GM18873 (cell line): Measurements from ENCODE around the gene ADIG.

Experiments
- ATAC-seq: cut with Tn5 transposase; IDR thresholded peaks from one replicate; pipeline ENCODE4 v1.9.1; 2021; ENCODE audit warnings: mild to moderate bottlenecking, moderate library complexity, moderate number of reproducible peaks; ENCODE audit not compliant: unreplicated experiment, low FRiP score

The ADIG gene

DNA sequence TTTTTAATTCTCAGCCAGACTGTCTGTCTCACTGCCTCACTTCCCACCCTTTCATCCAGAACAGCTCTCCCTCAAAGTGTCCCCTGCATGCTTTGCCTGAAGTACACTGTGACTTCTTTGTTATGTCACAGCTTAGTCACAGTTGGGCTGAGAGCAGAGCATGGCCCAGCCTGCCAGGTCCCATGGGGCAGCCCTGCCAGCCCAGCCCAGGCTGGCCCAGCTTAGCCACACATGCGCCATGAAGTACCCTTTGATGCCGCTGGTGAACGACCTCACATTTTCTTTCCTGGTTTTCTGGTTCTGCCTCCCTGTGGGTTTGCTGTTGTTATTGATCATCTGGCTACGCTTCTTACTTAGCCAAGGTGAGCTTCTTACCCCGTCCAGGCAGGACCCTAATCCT lies at the start of gene ADIG:
ADIG (plus strand) TSS at position 185 of the 400 bp plus-strand sequence; CDS start at position 239, 54 bp downstream.
- no peak for ATAC-seq

DNA sequence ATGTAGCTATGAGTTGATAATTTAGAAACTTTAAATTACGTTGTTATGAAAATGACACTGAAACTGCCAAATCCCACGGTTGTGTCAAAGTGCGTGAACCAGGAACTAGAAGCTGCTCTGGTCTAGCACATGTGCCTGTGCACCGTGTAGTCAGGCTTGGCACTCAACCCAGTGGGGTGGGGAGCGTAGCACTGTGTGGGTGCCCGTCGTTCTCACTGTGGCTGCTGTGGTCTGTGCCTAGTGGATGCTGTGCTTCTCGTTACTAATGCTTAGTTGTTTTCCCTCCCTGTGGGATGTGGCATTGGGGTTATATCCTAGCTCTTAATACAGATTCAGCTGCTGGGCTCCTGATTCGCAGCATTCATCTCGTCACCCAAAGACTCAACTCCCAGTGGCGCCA lies 46.2 kb upstream of the ADIG start:
- no peak for ATAC-seq

DNA sequence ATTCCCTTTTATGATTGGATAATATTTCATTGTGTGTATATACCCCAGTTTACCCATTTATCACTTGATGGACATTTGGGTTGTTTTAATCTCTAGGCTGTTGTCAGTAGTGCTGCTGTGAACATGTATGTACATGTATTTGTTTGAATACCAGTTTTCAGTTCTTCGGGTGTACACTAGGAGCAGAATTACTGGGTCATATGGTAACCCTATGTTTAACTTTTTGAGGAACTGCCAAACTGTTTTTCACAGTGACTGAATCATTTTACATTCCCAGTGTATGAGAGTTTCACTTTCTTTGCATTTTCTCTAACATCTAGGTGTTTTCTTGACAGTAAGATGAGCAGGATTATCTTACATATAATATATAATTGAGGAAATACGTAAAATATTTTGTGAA lies 44.7 kb upstream of the ADIG start:
- ATAC-seq, result no peak

DNA sequence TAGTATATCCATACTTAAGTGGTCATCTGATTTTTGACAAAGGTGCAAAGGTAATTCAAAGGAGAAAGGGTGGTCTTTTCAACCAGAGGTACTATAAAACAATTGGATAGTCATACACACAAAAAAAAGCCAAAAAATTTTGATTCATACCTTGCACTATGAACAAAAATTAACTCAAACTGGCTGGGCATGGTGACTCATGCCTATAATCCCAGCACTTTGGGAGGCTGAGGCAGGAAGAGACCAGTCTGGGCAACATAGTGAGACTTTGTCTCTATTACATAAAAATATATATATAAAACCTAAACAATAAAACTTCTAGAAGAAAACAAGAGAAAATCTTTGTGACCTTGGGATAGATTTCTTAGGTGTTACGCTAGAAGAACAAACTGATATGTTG lies 43.8 kb upstream of the ADIG start:
- ATAC-seq, result no peak

DNA sequence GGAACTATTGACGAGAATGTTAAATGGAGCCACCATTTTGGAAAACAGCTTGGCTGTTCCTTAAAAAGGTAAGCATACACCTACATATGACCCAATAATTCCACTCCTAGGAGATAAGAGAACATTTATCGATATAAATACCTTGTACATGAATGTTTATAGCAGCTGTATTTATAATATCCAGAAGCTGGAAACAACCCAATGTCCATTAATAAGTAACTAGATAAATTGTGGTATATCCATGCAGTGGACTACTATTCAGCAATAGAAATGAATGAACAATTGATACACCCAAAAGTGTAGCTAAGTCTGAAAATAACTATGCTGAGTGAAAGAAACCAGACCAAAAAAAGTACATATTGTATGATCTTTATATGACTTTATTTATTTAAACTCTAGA lies 42.2 kb upstream of the ADIG start:
- no peak for ATAC-seq

DNA sequence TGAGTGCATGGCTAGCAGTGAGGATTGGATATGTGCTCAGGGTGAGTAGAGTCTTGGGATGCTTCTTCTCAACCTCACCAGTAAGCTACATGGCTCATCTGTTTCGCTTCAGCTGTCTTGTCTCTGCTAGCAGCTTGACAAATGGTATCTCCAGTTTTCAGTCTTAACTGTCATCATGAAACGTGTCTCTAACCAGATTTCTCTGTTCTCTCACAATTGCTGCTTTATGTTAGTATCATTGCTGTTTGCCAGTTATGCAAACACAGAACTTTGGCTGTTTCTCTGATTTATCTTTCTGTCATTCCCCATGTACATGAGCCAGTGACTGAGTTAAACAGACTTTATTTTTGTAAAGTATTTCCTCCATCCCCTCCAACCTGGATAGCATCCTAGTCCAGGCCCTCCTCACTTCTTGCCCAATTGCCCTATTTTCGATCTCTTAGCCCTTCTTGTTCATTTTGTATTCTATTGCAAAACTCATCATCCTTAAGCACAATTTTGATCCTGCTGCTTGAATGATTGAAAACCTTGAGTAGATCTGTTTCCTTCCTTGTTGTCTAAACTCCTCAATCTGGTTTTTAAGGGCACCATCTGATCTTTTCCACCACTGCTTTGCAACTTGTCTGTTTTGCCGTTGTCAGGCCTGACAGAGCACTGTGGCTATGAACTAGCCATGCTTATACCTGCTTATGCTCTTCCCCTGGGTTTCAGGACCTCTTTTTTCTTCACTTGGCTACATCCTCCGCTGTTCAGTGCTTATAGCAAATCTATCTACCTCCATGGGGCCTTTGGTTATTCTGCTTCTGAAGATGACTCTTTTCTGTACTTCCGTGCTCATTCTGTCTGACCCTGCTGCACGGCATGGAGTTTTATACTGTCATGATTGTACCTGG lies 37.7 kb upstream of the ADIG start:
- ATAC-seq, result no peak

DNA sequence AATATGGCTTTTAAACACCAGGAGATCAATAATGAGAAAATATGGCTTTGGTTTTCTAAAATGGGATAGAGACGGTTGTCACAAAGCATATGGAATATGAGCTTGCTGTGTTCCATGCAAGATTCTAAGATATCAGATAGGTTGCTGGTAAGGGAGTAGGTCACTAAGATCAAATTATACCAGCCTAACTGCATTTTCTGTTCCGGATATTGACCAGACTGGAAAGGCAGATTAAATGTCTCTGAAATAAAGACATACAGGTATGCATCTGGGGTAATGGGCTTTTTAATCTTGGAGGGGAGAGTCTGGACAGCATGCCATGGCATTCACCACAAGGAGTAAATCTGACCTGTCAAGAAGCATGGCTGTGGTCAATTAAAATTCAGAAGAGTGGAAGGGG lies 35.2 kb upstream of the ADIG start:
- no peak for ATAC-seq

DNA sequence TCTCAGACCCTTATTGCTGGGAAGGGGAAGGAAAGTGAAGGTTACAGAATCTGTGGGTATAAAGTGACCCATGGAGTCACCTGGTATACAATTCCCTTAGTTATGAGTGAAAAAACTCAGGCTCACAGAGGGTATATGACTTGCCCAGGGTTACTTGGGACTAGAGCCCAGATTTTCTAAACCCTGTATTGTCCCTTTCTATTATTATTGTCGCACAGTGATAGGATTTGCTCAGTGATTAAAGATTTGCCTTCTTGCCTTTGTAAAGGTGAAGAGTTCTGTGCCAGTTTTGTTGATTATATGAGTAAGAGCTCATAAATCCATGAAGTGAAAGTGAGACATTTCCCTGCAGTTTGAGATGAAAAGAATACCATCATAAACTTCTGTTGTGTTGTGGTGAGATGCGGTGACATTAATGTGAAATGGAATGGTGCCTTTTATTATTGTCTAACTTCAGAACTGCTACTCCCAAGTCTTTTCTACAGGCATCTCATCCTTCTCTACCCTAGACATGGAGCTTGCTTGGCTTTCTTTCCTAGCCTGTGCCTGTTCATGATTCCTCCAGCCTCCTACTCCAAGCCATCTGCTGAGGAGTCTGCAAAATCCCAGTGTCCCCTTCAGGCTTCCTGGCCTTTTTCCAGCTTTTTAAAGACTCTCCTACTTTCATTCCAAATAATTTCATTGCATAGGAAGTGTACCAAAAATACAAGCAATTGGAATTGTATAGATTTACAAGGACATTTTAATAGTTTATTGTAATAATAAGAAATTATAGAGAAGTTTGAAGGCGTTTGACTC lies 33.5 kb upstream of the ADIG start:
- ATAC-seq, result no peak

DNA sequence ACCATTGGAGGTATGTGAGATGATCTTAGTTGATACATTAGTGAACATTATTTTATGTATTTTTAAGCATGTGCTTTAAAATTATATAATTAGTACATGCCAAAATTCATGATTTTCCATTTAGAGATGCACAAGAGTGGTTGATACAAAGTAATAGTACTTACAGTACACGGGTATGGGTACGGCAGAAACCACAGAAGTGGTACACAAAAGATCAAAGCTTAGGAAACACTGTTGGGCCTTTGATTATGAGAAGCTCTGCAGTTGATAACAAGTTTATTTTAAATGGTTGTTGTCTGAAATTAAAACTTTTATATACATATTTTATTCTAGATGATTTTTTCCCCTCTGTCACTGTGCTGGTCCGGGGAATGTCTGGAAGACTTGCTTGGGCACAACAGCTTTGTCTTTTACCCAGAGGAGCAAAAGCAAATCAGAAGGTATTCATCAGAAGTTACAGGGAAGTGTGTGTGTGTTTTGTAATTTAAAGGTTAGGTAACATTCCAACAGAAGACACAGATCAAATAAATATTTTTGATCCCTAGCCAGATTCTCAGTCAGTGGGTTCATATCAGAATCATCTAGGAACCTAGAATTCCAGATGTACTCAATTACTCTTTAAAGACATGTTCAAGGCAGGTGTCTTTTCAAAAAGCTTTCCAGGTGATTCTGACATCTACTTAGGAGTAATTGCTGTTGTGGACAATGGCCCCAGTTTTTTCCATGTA lies 32.5 kb upstream of the ADIG start:
- no peak for ATAC-seq

DNA sequence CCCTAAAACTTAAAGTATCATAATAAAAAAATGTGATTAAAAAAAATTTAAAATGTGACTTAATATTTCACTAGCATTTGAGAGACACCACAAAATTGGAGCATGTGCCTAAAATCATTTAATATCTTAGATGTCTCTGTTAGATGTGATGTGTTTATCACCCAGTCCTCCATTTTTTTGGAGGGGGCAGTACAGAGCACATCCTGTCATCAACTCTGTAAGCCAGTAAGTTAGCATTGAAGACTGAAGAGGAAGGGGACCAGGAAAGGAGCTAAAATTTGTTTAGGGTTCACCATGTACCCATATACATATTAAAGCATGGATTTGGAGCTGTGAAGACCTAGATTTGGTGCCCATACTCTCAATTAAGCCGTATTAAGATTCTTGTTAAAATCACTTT lies 30.7 kb upstream of the ADIG start:
- no peak for ATAC-seq

DNA sequence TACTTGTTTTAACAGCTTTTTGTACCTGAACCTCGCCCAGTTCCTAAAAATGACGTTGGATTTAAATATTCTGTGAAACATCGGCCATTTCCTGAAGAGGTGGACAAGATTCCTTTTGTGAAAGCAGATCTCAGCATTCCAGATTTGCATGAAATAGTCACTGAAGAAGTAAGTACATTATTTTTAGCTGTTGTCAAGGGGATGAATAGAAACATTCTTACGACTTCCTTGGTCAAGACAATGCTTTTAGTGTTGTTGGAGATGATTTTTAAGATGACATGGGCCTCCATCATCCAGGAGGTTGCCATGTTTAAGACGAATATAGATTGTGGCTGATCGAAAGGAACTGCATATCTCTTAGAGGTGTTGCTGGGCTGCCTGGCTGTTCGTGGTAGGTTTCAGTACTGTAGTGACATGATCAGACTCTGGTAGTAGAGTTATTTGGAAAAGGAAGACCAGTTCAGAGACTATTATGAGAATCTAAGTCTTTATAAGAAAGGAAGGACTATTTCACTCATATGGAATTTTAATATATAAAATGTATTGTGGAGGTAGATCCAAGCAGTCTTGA lies 29.9 kb upstream of the ADIG start:
- no peak for ATAC-seq

DNA sequence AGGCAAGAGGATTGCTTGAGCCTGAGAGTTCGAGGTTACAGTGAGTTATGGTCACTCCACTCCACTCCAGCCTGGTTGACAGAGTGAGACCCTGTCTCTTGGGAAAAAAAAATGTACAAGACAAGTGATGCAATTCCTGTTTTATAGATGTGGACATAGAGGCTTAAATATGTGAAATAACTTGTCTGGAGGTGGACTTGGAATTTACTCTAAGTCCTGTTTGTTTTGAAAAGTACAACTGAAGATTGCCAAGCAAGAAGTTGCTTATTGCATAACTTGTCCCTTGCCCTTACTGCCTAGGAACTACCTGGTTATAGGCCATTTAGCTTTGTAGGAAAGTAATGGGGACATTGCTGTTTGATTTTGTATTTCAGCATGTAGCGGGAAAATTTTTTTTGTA lies 26.0 kb upstream of the ADIG start:
- ATAC-seq, result no peak

DNA sequence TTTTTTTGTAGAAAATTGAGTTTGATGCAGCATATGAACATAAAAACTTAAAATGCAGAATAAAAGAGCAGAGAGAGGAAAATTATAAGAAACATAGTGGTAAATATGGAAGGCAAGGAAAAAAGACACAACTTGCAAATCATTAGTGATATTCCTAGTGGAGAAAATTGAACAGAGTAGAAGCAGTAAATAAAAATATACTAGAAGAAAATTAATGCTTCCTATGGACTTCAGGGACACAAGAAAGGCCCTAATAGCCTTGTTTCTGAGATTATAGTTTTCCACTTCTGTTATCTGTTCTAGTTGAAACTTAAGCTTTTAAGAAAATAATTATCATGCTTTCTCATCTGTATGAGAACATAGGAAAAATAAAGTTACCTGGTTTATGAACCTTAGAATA lies 25.6 kb upstream of the ADIG start:
- no peak for ATAC-seq

DNA sequence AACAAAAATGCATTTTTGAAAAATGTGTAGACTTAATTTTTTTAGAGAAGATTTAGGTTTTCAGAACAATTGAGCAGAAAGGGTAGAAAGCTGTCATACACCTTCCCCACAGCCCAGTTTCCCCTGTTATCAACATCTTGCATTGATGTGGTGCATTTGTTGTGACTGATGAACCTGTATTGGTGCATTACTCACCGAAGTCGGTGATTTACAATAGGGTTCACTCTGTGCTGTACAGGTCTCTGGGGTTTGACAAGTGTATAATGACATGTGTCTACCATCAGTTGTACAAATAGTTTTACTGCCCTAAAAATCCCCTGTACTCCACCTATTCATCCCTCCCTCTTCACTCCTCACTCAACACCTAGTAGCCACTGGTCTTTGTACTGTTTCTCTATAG lies 23.8 kb upstream of the ADIG start:
- no peak for ATAC-seq

DNA sequence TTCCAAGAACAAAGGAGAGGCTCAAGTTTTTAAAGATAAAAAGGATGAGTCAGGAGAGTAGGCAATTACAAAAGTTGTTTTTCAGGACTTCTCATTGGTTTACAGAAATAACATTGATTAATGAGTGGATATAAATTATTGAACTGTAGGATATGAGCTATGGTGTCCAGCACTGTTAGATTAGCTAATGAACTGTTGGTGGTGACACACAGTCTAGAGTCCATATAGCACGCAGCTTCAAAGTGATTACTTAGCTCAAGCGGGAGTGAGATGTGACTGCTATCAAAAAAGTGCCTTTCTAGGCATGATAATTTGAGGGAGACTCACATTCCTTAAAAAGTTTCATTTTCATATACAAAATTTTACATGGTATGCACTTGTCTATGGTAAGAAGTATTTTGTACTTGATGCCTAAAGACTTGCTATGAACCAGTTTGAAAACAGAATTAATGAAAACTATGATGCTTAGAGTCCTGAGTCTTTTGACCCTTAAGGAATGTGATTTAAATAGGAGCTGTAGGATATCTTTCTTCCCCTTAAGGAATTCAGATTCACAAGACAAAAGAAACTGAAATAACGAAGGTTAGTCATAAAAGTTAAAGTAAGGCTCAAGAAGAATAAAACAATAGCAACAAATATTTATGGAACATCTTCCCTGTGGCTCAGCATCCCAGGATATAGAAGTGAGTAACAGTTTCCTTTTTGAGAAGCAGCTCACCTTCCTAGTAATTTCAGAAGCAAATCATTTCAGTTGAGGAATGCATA lies 22.2 kb upstream of the ADIG start:
- ATAC-seq, result no peak

DNA sequence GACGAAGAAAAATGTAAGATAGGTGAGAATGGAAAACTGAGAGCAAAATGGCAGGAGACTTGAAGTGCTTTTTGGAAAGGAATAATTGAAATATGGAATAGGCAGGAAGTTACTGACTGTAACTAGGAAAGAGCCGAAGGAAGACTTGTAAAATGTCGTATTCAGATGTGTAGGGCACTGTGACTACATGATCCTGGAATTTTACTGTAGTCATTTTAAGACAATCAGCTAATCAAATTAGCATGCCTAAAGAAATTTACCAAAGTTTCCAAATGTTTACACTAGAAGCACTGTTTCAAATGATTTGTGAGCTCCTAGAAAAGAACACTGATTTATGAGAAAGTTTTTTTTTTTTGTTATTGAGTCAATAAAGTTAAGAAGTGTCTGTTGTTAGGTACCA lies 21.2 kb upstream of the ADIG start:
- ATAC-seq, result no peak

DNA sequence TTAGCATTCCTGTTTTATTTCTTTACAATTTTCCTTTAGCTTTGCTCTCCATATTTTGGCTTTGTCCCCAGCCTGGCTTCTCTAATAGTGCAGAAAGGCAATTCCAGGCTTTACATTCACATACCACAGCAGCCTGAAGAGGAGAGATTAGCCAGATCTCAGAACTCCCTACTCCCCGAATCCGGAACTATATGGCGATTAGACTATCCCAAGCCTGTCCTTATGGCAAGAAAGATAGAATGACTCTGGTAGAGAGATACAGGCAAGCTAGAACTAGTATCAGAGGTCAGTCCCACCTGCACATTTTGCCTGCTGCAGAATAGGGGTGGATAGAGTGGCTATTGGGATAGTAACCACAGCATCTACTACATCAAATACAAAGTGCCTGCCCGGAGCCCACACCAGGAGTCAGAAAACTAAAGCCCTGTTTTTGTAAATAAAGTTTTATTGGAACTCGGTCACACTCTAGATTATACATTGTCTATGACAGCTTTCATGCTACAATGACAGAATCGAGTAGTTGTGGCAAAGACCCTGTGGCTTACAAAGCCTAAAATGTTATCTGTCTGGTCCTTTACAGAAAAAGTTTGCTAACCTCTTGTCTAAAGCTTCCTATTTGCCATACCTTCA lies 17.1 kb upstream of the ADIG start:
- ATAC-seq, result no peak

DNA sequence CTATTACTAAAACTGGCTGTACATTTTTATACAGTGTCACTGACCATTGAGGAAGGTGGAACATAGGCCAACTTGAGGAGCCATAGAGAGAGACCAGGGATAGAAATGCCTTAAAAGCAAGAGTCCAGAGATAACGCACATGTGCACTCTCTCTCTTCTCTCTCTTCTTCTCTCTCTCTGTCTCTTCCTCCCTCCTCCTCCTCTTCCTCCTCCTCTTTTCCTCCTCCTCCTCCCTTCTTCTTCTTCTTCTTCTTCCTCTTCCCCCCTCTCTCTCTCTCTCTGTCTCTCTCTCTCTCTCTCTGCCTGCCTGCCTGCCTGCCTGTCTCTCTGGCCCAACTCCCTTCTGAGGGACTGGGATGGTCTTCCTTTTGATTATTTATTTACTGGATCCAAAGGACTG lies 16.3 kb upstream of the ADIG start:
- ATAC-seq, result no peak

DNA sequence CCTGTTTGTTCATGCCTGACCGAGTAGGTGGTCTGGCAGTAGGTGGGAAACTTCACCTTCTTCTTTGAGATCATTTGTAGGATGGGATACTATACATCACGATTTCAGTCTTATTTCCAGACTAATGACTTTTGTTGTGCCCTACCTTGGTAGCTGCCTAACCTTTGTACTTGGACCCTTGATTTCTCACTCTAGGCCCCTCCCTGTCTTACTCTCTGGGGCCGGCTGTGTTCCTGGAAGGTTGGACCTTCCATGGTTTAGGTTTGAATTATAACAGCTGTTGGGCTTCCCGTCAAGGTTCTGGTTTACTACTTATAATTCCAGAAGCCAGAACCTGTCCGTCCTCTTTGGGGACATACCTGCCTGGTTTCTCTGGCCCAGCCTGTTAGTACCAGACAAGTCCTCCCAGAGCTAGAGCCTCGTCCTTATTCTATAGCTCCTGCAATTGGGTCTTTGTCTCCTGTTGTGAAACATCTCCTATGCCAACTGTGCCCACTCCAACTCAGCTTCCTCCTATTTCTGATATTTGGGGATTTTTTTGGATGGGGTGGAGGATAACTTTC lies 14.9 kb upstream of the ADIG start:
- ATAC-seq, result no peak
